Activated naive CD8-positive, alpha-beta T cell treated with anti-CD3 and anti-CD28 coated beads, Interleukin-2, amount 50 U/mL, for 16 hours (primary cell): ENCODE data around the gene MYCL.
"Not testable (repeated sequence)": the region's sequence is repeated elsewhere in the genome, so short reads cannot be mapped to it uniquely, and the experiment has no call there.

ENCODE experiments used
- DNase-seq: peaks from one replicate; pipeline ENCODE4 v3.0.0-alpha.2; 2020; ENCODE audit warnings: low read depth, low spot score

The MYCL gene

GRCh38 chr1:39917825-39918224, 16.1 kb upstream of the MYCL start:
- no peak for DNase-seq

DNA sequence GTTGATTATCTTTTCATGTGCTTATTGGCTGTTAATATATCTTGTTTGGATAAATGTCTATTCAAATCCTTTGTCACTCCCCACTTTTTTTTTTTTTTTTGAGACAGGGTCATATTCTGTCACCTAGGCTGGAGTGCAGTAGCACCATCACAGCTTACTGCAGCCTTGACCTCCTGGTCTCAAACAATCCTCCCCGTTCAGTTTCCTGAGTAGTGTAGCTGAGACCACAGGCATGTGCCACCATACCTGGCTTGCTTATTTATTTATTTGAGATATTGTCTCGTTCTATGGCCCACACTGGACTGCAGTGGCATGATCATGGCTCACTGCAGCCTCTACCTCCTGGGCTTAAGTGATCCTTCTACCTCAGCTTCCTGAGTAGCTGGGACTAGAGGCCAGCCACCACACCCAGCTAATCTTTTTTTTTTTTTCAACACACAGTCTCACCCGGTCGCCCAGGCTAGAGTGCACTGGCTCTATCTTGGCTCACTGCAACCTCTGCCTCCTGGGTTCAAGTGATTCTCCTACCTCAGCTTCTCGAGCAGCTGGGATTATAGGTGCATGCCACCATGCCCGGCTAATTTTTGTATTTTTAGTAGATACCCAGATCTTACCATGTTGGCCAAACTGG, 13.9 kb upstream of the MYCL start:
- DNase-seq: no peak

- DNase-seq: not testable (repeated sequence)
Measured at GRCh38 chr1:39913136-39913535, 11.4 kb upstream of the MYCL start.

DNA sequence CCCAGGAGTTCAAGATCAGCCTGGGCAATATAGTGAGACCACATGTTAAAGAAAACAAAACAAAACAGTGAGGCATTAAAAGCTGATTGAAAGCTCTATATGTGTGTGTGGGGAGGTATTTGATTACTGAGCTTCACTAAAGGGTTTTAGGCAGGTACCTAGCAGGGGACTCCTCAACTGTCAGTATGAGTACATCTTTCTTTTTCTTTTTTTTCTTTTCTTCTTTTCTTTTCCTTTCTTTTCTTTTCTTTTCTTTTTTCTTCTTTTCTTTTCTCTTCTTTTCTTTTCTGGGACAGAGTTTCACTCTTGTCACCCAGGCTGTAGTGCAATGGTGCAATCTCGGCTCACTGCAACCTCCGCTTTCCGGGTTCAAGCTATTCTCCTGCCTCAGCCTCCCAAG, 8.5 kb upstream of the MYCL start:
- no peak for DNase-seq

DNA sequence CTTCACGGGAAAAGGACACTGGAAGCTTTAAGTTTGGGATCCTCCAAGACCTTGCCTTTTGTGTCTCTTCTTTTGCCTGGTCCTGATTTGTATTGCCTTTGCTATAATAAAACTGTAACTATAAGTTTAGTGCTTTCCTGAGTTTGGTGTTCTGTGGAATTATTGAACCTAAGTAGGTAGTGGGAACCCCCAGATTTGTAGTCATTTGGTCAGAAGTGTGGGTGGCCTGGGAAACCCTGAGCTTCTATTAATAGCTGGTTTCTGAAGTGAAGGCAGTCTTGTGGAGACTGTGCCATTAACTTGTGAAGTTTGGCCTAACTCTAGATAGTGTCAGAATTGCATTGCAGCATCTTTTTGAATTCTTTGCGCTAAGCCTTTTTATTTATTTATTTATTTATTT, 6.8 kb upstream of the MYCL start:
- no peak for DNase-seq

- no peak for DNase-seq
Measured at GRCh38 chr1:39907528-39908453, 6.1 kb upstream of the MYCL start.

- DNase-seq: no peak
Measured at GRCh38 chr1:39905172-39905571, 3.5 kb upstream of the MYCL start.

- no peak for DNase-seq
Measured at GRCh38 chr1:39902460-39902807, 717 bp upstream of the MYCL start.

DNA sequence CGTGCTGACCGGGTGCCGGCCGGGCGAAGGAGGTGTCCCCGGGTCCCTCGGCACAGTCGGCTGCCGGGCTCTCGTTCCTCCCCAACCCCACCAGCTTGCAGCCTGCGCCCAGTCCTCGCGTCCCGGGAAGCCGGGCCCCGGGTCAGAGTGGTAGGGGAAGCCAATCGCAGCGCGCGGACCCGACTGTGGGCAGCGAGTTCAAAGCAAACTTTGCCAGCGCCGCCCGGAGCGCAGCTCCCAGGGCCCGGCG, 328 bp downstream of the MYCL start:
- no peak for DNase-seq

DNA sequence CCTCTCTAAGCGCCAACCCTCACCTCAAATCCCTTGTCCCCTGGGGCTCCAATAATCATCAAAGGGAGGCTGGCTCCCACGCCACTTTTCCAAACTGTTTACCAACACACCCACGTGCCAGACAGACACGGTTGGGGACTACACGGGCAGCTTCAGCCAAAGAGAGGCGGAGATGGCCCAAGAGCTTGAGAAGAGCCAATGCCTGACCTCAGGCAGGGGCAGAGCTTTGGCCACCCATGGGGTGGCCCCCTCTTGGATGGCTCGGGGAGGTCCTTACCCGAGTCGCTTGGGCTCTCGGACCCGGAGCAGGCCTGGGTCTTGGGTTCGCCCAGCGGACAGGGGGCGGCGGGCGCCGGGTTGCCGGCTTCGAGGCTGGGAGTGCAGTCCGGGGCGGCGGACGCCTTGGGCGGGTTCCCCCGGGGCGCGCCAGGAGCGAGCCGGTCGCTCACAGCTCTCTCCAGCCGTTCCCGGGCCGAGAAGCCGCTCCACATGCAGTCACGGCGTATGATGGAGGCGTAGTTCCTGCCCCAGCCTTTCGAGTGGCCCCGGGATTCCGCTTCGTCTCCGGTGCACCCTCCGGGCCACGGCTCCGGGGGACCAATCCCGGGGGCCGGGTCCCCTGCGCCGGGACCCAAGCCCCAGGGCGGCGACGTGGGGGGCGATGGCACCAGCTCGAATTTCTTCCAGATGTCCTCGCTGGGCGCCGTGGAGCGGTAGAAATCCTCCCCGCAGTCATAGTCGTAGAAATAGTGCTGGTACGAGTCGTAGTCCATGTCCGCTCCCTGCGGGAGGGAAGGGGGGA, 854 bp downstream of the MYCL start:
- no peak for DNase-seq

- no peak for DNase-seq
Measured at GRCh38 chr1:39899611-39900538, 1.8 kb downstream of the MYCL start.

GRCh38 chr1:39898648-39899603, 2.8 kb downstream of the MYCL start:
- no peak for DNase-seq

GRCh38 chr1:39898191-39898590, 3.5 kb downstream of the MYCL start:
- no peak for DNase-seq

- DNase-seq: no peak
Measured at GRCh38 chr1:39896909-39897685, 4.6 kb downstream of the MYCL start.

GRCh38 chr1:39895731-39896480, 5.8 kb downstream of the MYCL start:
- DNase-seq: no peak

DNA sequence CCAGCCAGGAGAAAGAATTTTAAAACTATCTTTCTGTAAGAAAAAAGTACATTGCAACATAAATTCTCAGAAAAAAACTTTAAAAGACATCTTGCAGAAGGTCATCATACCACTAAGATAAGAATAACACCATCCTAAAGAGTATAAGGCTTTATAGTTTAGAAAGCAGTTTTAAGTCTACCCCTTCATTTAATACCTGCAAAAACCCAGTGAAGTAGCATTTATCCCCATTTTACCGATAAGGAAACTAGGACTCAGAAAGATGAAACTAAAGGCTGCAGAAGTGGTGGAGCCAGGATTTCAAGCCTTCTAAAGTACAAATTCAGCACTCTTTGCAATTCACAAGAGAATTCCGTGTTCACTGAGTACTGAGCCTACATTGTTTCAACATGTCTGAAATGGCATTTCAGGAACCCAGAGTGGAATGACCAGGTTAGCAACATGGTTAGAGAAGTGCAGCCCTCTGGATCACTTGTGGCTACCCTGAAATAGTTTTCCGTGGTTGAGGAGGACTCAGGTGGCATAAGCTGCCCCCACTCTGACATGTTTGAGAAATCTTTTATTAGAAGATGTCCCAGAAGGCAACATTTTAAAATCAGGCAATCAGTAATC, 6.7 kb downstream of the MYCL start:
- DNase-seq: no peak

GRCh38 chr1:39892601-39893595, 8.8 kb downstream of the MYCL start:
- no peak for DNase-seq
